Chondrocyte (in vitro differentiated cells): ENCODE results near the gene SLIT3. TPM values are rescaled to one million over a fixed set of nuclear protein-coding genes. Genes with fewer than 3 reads are reported as not detected.
"Not testable (repeated sequence)": the region's sequence is repeated elsewhere in the genome, so short reads cannot be mapped to it uniquely, and the experiment has no call there.

ENCODE experiments used
- DNase-seq: peaks from one replicate; pipeline ENCODE4 v3.0.0; 2021; ENCODE audit warnings: mixed read lengths, low spot score
- H3K27ac Mint-ChIP-seq: one replicate; pipeline ENCODE4 v1.8.0; 2021; ENCODE audit warnings: mild to moderate bottlenecking, moderate library complexity, mixed read lengths; ENCODE audit not compliant: unreplicated experiment
- H3K27me3 Mint-ChIP-seq: 2 replicates; pipeline ENCODE4 v1.8.0; 2021; ENCODE audit warnings: low read depth, mixed read lengths
- H3K36me3 Mint-ChIP-seq: 2 replicates; pipeline ENCODE4 v1.8.0; 2021; ENCODE audit warnings: low read depth, mixed read lengths
- H3K4me1 Mint-ChIP-seq: 2 replicates; pipeline ENCODE4 v1.8.0; 2021; ENCODE audit warnings: low read depth, mild to moderate bottlenecking, mixed read lengths
- H3K4me3 Mint-ChIP-seq: one replicate; pipeline ENCODE4 v1.8.0; 2021; ENCODE audit warnings: mild to moderate bottlenecking, moderate library complexity, mixed read lengths; ENCODE audit not compliant: unreplicated experiment
- H3K9me3 Mint-ChIP-seq: 2 replicates; pipeline ENCODE4 v1.8.0; 2021; ENCODE audit warnings: low read depth, mixed read lengths
- total RNA-seq: library from RNA; stranded (reverse); gene quantifications from 3 replicates; pipeline ENCODE4 v1.2.1, GENCODE V29; 2021
- TF ChIP-seq, protein P1 (sequence below): fragments of 200-600 bp; sonication (generic); IDR thresholded peaks from 2 replicates; pipeline ENCODE4 v1.5.0; 2021; ENCODE audit warnings: antibody characterized with exemption, mild to moderate bottlenecking, moderate library complexity

SLIT3 gene
- total RNA-seq, 1 donor from 2014 or later: 116 TPM

GRCh38 chr5:168642019-168642418 lies 658.9 kb downstream of the SLIT3 start:
- no peaks in the 10 kb centered on the region for H3K4me1 Mint-ChIP-seq
- H3K9me3 Mint-ChIP-seq: no peaks in the 10 kb centered on the region
- no peaks in the 10 kb centered on the region for H3K27me3 Mint-ChIP-seq
- H3K36me3 Mint-ChIP-seq: peaks cover 2% of the 10 kb centered on the region
- DNase-seq: no peak
- H3K27ac Mint-ChIP-seq: no peak overlapping the region
- TF ChIP-seq, protein P1, sequence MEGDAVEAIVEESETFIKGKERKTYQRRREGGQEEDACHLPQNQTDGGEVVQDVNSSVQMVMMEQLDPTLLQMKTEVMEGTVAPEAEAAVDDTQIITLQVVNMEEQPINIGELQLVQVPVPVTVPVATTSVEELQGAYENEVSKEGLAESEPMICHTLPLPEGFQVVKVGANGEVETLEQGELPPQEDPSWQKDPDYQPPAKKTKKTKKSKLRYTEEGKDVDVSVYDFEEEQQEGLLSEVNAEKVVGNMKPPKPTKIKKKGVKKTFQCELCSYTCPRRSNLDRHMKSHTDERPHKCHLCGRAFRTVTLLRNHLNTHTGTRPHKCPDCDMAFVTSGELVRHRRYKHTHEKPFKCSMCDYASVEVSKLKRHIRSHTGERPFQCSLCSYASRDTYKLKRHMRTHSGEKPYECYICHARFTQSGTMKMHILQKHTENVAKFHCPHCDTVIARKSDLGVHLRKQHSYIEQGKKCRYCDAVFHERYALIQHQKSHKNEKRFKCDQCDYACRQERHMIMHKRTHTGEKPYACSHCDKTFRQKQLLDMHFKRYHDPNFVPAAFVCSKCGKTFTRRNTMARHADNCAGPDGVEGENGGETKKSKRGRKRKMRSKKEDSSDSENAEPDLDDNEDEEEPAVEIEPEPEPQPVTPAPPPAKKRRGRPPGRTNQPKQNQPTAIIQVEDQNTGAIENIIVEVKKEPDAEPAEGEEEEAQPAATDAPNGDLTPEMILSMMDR: no peak
- no peak overlapping the region for H3K4me3 Mint-ChIP-seq

GRCh38 chr5:168638846-168639245 lies 662.1 kb downstream of the SLIT3 start:
- not testable (repeated sequence) for H3K27ac Mint-ChIP-seq, DNase-seq, H3K36me3 Mint-ChIP-seq, H3K4me1 Mint-ChIP-seq, H3K9me3 Mint-ChIP-seq, H3K4me3 Mint-ChIP-seq
- peaks cover 13% of the 10 kb centered on the region for H3K27me3 Mint-ChIP-seq

DNA sequence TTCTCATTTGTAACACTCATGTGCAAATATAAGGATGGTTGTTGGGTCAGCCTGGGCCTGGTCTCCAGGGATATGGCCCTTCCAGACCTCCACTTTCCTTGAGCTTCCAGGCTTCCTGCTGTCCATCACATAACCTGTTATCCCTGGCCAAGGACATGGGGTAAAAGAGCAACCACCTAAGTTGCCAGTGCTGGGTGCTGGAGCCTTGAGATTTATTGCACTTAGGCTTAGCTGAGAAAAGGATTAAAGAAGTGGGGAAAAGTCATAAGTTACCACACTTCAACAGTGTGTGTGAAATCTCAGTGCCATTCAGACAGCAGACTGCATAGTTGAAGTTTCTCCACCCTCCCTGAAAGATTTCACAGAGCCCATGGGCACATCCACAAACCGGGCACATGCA lies 663.1 kb downstream of the SLIT3 start:
- Mint-ChIP-seq H3K27me3 (peaks cover 20% of the 10 kb centered on the region), H3K9me3 (peaks cover 2% of the 10 kb centered on the region), H3K4me1 (no peaks in the 10 kb centered on the region), H3K4me3 (no peak overlapping the region), H3K27ac (no peak overlapping the region), H3K36me3 (peaks cover 4% of the 10 kb centered on the region)
- TF ChIP-seq, protein P1: no peak
- DNase-seq: no peak

- no peak for DNase-seq
- no peak overlapping the region for H3K4me3 Mint-ChIP-seq
- TF ChIP-seq, protein P1: no peak
- peaks cover 4% of the 10 kb centered on the region for H3K36me3 Mint-ChIP-seq
- H3K4me1 Mint-ChIP-seq: no peaks in the 10 kb centered on the region
- H3K9me3 Mint-ChIP-seq: peaks cover 2% of the 10 kb centered on the region
- H3K27ac Mint-ChIP-seq: no peak overlapping the region
- peaks cover 24% of the 10 kb centered on the region for H3K27me3 Mint-ChIP-seq
Measured at GRCh38 chr5:168637281-168637680, 663.7 kb downstream of the SLIT3 start.

- Mint-ChIP-seq H3K27me3 (peaks cover 41% of the 10 kb centered on the region), H3K9me3 (peaks cover 10% of the 10 kb centered on the region), H3K36me3 (peaks cover 15% of the 10 kb centered on the region)
- not testable (repeated sequence) for H3K4me1 Mint-ChIP-seq, H3K27ac Mint-ChIP-seq, H3K4me3 Mint-ChIP-seq, DNase-seq
Measured at GRCh38 chr5:168630958-168631357, 670.0 kb downstream of the SLIT3 start.

GRCh38 chr5:168624850-168625364 lies 676.0 kb downstream of the SLIT3 start:
- DNase-seq: no peak
- Mint-ChIP-seq H3K36me3 (peaks cover 2% of the 10 kb centered on the region), H3K27me3 (peaks cover 8% of the 10 kb centered on the region), H3K9me3 (no peaks in the 10 kb centered on the region), H3K4me3 (no peak overlapping the region), H3K4me1 (no peaks in the 10 kb centered on the region), H3K27ac (no peak overlapping the region)
- TF ChIP-seq, protein P1: no peak
